ENCODE results near the gene FGF5. TPM values are rescaled to one million over a fixed set of nuclear protein-coding genes. Genes with fewer than 3 reads are reported as not detected.

FGF5 gene
- total RNA-seq, 4 donors from 2014 or later, result 0.03 TPM; not detected in 3

DNA sequence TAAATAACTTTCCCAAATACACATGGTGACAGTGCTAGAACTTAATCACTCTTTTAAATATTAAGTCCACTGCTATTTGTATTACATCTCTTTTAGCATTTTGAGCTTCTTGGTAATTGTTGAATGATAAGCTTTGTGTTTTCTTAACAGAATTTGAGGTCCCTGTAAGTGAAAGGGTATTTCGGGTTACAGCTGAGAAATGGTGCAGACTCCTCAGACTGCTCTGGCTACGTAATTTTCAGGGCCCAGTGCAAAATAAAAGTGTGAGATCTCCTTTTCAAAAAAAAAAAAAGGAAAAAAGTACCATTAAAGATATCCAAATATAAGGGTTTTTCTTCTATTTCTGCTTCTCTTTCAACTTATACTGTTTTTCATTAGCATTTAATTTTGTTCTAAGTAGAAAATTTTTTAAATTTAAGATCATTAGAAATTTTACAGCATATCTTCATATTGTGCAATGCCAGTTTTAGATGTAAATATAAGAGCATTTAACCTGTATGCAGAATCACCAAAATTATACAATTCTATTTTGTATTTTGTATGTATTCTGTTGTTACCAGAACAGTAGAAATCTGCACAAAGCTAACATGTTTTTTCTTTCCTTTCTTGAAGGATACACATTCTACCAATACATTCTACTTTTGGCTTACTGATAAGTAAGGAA is 33.6 kb upstream of the FGF5 start:
- no peak for TF ChIP-seq POLR2A (IDR thresholded peaks at IDR 0.05)
- TF ChIP-seq, protein P1, sequence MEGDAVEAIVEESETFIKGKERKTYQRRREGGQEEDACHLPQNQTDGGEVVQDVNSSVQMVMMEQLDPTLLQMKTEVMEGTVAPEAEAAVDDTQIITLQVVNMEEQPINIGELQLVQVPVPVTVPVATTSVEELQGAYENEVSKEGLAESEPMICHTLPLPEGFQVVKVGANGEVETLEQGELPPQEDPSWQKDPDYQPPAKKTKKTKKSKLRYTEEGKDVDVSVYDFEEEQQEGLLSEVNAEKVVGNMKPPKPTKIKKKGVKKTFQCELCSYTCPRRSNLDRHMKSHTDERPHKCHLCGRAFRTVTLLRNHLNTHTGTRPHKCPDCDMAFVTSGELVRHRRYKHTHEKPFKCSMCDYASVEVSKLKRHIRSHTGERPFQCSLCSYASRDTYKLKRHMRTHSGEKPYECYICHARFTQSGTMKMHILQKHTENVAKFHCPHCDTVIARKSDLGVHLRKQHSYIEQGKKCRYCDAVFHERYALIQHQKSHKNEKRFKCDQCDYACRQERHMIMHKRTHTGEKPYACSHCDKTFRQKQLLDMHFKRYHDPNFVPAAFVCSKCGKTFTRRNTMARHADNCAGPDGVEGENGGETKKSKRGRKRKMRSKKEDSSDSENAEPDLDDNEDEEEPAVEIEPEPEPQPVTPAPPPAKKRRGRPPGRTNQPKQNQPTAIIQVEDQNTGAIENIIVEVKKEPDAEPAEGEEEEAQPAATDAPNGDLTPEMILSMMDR (IDR thresholded peaks at IDR 0.05), result no peak
- intact Hi-C loops (cut with DNase I; ENCODE audit: low total_unique reads), result no loop called here
- H3K4me3 ChIP-seq (ENCODE audit: low read depth, poor library complexity, severe bottlenecking), result no peak overlapping the region
- no peak for DNase-seq (ENCODE audit: low spot score in 2 of 2)
- WGBS, 2 donors, result 89 to 96% methylated on average over 2 of the region's 2 CpGs

DNA sequence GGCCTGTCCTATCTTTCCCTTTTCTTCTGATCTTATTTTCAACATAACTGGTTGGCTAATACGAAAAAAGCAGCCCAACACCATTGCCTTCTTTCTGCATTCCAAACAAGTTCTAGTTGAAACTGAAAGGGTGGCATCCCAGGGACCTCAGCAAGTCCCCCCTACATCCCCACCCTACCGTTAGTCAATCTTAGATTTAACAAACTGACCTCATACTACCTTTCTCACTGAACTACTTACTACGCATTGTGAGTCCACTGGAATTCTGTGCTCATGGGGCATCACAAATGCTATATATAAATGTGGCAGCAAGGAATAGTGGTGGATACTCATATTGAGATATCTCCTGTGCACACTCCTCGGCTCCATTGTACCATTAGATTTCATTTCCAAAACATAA is 33.1 kb upstream of the FGF5 start:
- DNase-seq (ENCODE audit: low spot score in 2 of 2), result no peak
- TF ChIP-seq POLR2A (IDR thresholded peaks at IDR 0.05), result no peak
- TF ChIP-seq, protein P1 (IDR thresholded peaks at IDR 0.05), result no peak
- no peak overlapping the region for H3K4me3 ChIP-seq (ENCODE audit: low read depth, poor library complexity, severe bottlenecking)
- WGBS, 2 donors, result 86 to 90% methylated on average over 4 of the region's 4 CpGs
- intact Hi-C loops (cut with DNase I; ENCODE audit: low total_unique reads), result no loop called here

GRCh38 chr4:80235451-80235850 is 31.0 kb upstream of the FGF5 start:
- intact Hi-C loops (cut with DNase I; ENCODE audit: low total_unique reads), result no loop called here

DNA sequence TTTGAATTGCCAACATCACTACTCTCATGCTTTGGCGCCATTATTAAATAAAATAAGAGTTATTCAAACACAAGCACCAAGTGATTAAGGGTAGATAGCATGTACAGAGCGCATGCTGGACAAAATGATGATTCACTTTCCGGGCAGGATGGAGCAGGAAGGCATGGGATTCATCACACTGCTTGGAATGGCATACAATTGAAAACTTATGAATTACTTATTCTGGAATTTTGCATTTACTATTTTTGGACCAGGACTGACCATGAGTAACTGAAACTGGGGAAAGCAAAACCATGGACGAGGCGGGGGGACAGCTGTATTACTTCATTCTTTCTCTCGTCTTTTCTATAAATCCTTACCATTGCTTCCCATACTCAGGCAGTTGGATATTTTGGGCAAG is 28.5 kb upstream of the FGF5 start:
- no peak for DNase-seq (ENCODE audit: low spot score in 2 of 2)
- H3K4me3 ChIP-seq (ENCODE audit: low read depth, poor library complexity, severe bottlenecking), result no peak overlapping the region
- intact Hi-C loops (cut with DNase I; ENCODE audit: low total_unique reads), result no loop called here
- TF ChIP-seq POLR2A (IDR thresholded peaks at IDR 0.05), result no peak
- TF ChIP-seq, protein P1 (IDR thresholded peaks at IDR 0.05), result no peak
- 64 to 74% methylated on average over 6 of the region's 6 CpGs for WGBS, 2 donors

More at GRCh38 chr4:80235451-80235850, 31.0 kb upstream of the FGF5 start:
- H3K4me3 ChIP-seq (ENCODE audit: low read depth, poor library complexity, severe bottlenecking), result no peak overlapping the region
- 91 to 96% methylated on average over 1 of the region's 1 CpG for WGBS, 2 donors
- no peak for DNase-seq (ENCODE audit: low spot score in 2 of 2)
- no peak for TF ChIP-seq POLR2A (IDR thresholded peaks at IDR 0.05)
- TF ChIP-seq, protein P1 (IDR thresholded peaks at IDR 0.05), result no peak

- TF ChIP-seq POLR2A (IDR thresholded peaks at IDR 0.05), result no peak
- TF ChIP-seq, protein P1 (IDR thresholded peaks at IDR 0.05), result no peak
- H3K4me3 ChIP-seq (ENCODE audit: low read depth, poor library complexity, severe bottlenecking), result no peak overlapping the region
- intact Hi-C loops (cut with DNase I; ENCODE audit: low total_unique reads), result no loop called here
- 85 to 92% methylated on average over 3 of the region's 3 CpGs for WGBS, 2 donors
- no peak for DNase-seq (ENCODE audit: low spot score in 2 of 2)
These were observed 26.8 kb upstream of the FGF5 start for GRCh38 chr4:80239480-80240150.

All from lower leg skin (tissue), 4 donors.